HL-60 (cell line): ENCODE measurements around the gene MPO.

Experiments
- DNase-seq, 2 experiments: peaks; one replicate each; pipeline ENCODE4 v3.0.0-alpha.2; 2010 to 2020; ENCODE audit warnings: low read depth in 1 of 2, low spot score in 1 of 2
- H3K27ac ChIP-seq: fragments of 250-450 bp; sonication (Bioruptor Pico); replicated peaks from 2 replicates; pipeline ENCODE4 v1.5.1; 2020; ENCODE audit warnings: mild to moderate bottlenecking, moderate library complexity
- H3K27me3 ChIP-seq: fragments of 250-450 bp; sonication (Bioruptor Pico); 2 replicates; pipeline ENCODE4 v1.5.1; 2021; ENCODE audit warnings: mild to moderate bottlenecking, moderate library complexity; ENCODE audit not compliant: insufficient read depth, poor library complexity, severe bottlenecking
- H3K4me3 ChIP-seq: replicated peaks from 2 replicates; pipeline ENCODE4 v1.5.1; 2011; ENCODE audit warnings: mild to moderate bottlenecking, control low read depth, low read length; ENCODE audit not compliant: insufficient read depth
- GABPA ChIP-seq: IDR thresholded peaks from 2 replicates; pipeline ENCODE4 v1.6.1; 2012; ENCODE audit warnings: low read depth
- POLR2AphosphoS5 ChIP-seq: IDR thresholded peaks from 2 replicates; pipeline ENCODE4 v1.6.1; 2012; ENCODE audit warnings: low read depth
- SPI1 ChIP-seq: IDR thresholded peaks from 2 replicates; pipeline ENCODE4 v1.6.1; 2012; ENCODE audit warnings: low read depth, mild to moderate bottlenecking, borderline replicate concordance
- TF ChIP-seq, protein P1 (sequence below): IDR thresholded peaks from one replicate; pipeline ENCODE4 v1.5.1; 2011; ENCODE audit warnings: low read length, control low read depth, inconsistent platforms; ENCODE audit not compliant: insufficient read depth
- TF ChIP-seq, protein P2 (sequence below): IDR thresholded peaks from 2 replicates; pipeline ENCODE4 v1.6.1; 2012; ENCODE audit warnings: low read depth; ENCODE audit not compliant: insufficient replicate concordance

Gene MPO

DNA sequence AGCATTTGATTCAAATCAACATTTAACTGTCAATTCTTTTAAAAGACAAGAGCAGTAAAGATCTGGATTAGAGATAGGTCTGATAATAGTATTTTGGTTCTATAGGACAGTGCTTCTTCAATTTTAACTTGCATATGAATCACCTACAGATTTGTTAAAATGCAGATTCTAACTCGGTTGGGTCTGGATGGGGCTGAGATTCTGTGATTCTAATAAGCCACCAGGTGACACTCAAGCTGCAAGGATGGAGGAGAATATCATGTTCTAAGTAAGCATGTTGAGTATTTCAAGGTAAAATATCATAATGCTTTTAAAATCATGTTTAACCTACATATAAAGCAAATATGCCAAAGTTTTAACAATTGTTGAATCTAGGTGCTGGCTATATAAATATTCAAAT, 32.1 kb upstream of the MPO start:
- no peak for DNase-seq
- no peak overlapping the region for H3K27ac ChIP-seq
- no peak overlapping the region for H3K4me3 ChIP-seq
- no peaks in the 10 kb centered on the region for H3K27me3 ChIP-seq
- no peak for TF ChIP-seq GABPA
- no peak for TF ChIP-seq POLR2AphosphoS5
- TF ChIP-seq SPI1: no peak
- TF ChIP-seq, protein P1, sequence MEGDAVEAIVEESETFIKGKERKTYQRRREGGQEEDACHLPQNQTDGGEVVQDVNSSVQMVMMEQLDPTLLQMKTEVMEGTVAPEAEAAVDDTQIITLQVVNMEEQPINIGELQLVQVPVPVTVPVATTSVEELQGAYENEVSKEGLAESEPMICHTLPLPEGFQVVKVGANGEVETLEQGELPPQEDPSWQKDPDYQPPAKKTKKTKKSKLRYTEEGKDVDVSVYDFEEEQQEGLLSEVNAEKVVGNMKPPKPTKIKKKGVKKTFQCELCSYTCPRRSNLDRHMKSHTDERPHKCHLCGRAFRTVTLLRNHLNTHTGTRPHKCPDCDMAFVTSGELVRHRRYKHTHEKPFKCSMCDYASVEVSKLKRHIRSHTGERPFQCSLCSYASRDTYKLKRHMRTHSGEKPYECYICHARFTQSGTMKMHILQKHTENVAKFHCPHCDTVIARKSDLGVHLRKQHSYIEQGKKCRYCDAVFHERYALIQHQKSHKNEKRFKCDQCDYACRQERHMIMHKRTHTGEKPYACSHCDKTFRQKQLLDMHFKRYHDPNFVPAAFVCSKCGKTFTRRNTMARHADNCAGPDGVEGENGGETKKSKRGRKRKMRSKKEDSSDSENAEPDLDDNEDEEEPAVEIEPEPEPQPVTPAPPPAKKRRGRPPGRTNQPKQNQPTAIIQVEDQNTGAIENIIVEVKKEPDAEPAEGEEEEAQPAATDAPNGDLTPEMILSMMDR: no peak
- TF ChIP-seq, protein P2, sequence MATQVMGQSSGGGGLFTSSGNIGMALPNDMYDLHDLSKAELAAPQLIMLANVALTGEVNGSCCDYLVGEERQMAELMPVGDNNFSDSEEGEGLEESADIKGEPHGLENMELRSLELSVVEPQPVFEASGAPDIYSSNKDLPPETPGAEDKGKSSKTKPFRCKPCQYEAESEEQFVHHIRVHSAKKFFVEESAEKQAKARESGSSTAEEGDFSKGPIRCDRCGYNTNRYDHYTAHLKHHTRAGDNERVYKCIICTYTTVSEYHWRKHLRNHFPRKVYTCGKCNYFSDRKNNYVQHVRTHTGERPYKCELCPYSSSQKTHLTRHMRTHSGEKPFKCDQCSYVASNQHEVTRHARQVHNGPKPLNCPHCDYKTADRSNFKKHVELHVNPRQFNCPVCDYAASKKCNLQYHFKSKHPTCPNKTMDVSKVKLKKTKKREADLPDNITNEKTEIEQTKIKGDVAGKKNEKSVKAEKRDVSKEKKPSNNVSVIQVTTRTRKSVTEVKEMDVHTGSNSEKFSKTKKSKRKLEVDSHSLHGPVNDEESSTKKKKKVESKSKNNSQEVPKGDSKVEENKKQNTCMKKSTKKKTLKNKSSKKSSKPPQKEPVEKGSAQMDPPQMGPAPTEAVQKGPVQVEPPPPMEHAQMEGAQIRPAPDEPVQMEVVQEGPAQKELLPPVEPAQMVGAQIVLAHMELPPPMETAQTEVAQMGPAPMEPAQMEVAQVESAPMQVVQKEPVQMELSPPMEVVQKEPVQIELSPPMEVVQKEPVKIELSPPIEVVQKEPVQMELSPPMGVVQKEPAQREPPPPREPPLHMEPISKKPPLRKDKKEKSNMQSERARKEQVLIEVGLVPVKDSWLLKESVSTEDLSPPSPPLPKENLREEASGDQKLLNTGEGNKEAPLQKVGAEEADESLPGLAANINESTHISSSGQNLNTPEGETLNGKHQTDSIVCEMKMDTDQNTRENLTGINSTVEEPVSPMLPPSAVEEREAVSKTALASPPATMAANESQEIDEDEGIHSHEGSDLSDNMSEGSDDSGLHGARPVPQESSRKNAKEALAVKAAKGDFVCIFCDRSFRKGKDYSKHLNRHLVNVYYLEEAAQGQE: no peak

GRCh38 chr17:58312021-58312630, 31.4 kb upstream of the MPO start:
- no peak overlapping the region for H3K4me3 ChIP-seq
- no peak overlapping the region for H3K27ac ChIP-seq
- TF ChIP-seq GABPA: no peak
- peak; percentile 40; the same call in 1 of the 2 replicates for TF ChIP-seq POLR2AphosphoS5
- TF ChIP-seq, protein P1: no peak
- no peak for DNase-seq
- H3K27me3 ChIP-seq: no peaks in the 10 kb centered on the region

DNA sequence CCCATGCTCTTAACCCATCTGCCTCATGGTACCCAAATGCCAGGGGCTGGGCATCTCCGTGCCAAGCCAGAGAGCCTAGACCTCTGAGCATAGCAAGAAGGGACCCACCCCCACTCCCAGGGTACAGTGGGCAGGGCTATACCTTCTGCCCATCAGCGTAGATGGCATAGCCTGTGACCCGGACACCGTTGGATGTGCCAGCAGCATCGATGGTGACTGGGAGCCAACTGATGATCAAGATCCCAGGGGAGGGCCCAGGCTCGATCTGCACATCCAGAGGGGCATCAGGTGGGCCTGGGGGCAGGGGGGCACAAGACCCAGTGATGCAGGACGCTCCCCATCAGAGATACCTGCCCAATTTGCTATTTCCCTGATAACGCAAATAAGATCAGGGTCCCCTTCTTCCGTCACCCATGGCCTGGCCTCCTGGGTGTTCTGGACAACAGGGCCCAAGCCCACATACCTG, 30.7 kb upstream of the MPO start:
- H3K4me3 ChIP-seq: no peak overlapping the region
- H3K27me3 ChIP-seq: no peaks in the 10 kb centered on the region
- no peak for DNase-seq
- H3K27ac ChIP-seq: no peak overlapping the region
- no peak for TF ChIP-seq SPI1
- TF ChIP-seq, protein P1: no peak
- TF ChIP-seq, protein P2: no peak
- TF ChIP-seq POLR2AphosphoS5: no peak
- no peak for TF ChIP-seq GABPA
